Right ventricle myocardium inferior (tissue), 1 donor: ENCODE data around the gene USP13. TPM values are rescaled to one million over a fixed set of nuclear protein-coding genes. Genes with fewer than 3 reads are reported as not detected.
"Not testable (repeated sequence)": the region's sequence is repeated elsewhere in the genome, so short reads cannot be mapped to it uniquely, and the experiment has no call there.

ENCODE experiments used
- ATAC-seq: fragments of 200-7000 bp; cut with Tn5 transposase; one replicate; pipeline ENCODE4 v1.9.1; 2020; ENCODE audit warnings: mild to moderate bottlenecking, moderate library complexity
- DNase-seq: peaks from one replicate; pipeline ENCODE4 v3.0.0; 2021; ENCODE audit errors: missing footprints
- intact Hi-C: fragments of 100-400 bp; cut with DNase I; formaldehyde crosslinking; loops from one replicate; pipeline ENCODE4 v1.11.0; 2022
- long read RNA-seq: library from polyadenylated mRNA; unstranded; transcript quantifications from one replicate; pipeline ENCODE4 v2.0.0, GENCODE V29; 2021
- total RNA-seq: library from RNA; stranded (reverse); fragmentation: NEBNext Ultra II Directional; extraction: Animal tissue kit (Norgen Biotek cat#: 25700); gene quantifications from one replicate; pipeline ENCODE4 v1.2.1, GENCODE V29; 2021
- donor health status: DM: no; HTN: yes; CAD: no; lungs with severe emphysema.

The USP13 gene
- 122 TPM for total RNA-seq
- long read RNA-seq, full-length matches to known transcripts = 115 of 152 reads
- long read RNA-seq, partial matches to known transcripts = 4 of 152 reads
- long read RNA-seq, other reads (novel, unspliced or antisense) = 33 of 152 reads

- DNase-seq (peak; percentile 84), ATAC-seq (peak; percentile 78)
- intact Hi-C loops = loop anchor here (1.0 to 2.0 kb wide), 4 partner anchors 28 to 82 kb away; partner anchors contain the start of genes MRPL47 and NDUFB5
These were observed at the start of gene USP13 for GRCh38 chr3:179652447-179653095. TSS of gene USP13 (plus strand) at chr3:179653040. CDS start at chr3:179653226, 186 bp downstream.

- no peak for DNase-seq
- intact Hi-C loops = loop anchor here (5.0 kb wide), 1 partner anchor 41 kb away; the partner anchor contains the start of gene ACTL6A
- ATAC-seq = no peak
These were observed 49.5 kb upstream of the USP13 start for GRCh38 chr3:179603321-179603720.

DNA sequence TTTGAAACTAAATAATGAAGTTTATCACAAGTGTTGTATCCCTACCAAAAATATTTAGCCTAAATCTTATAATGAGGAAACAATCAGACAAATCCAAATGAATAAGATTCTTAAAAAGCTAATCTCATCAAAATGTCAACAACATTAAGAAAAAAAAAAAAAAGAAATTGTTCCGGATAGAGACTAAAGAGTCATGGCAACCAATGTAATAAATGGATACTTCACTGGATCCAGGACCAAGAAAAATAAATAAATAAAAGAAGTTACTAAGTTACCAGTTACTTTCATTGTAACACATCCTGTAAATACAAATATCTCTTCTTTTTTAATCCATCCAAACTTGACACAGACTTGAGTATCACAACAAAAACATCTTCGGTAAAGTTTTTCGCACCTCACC, 49.0 kb upstream of the USP13 start:
- no peak for ATAC-seq
- DNase-seq = no peak
- intact Hi-C loops = loop anchor here (2.0 to 5.0 kb wide), 2 partner anchors 42 to 49 kb away; partner anchors contain the start of genes ACTL6A and USP13

GRCh38 chr3:179604321-179605078, 48.3 kb upstream of the USP13 start, which contains the start of the genes MRPL47 and NDUFB5:
TSS of gene MRPL47 (minus strand) at chr3:179604638. CDS start at chr3:179604624, 14 bp downstream.
TSS of gene NDUFB5 (plus strand) at chr3:179604794. CDS start at chr3:179604816, 22 bp downstream.
- intact Hi-C loops = loop anchor here (2.0 to 5.0 kb wide), 2 partner anchors 42 to 48 kb away; partner anchors contain the start of genes ACTL6A and USP13
- peak; percentile 98 for DNase-seq
- ATAC-seq = peak; percentile 100

DNA sequence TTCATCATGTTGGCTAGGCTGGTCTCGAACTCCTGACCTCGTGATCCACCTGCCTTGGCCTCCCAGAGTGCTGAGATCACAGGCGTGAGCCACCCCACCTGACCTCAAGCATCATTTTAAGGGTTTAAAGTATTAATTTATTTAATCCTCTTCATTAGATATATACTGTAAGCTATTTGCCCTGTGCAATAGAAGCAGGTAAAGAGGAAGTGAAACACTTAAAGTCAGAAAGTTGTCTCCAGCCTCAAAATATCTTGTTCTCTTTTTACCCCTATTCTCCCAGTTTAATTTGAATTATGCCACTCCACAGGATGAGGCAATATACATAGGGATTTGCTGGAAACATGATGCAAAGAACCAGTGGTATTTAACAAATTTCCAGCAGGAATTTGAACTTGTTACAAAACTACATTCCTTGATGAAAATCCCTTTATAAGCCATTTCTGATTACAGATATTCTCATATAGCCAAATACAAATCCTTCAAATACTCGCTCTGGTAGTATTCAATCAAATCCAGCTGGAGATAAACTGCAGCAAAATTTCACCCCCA, 46.2 kb upstream of the USP13 start:
- no peak for ATAC-seq
- DNase-seq = no peak
- intact Hi-C loops = no loop called here

GRCh38 chr3:179608931-179609720, 43.7 kb upstream of the USP13 start:
- intact Hi-C loops = no loop called here
- DNase-seq (no peak), ATAC-seq (no peak)

DNA sequence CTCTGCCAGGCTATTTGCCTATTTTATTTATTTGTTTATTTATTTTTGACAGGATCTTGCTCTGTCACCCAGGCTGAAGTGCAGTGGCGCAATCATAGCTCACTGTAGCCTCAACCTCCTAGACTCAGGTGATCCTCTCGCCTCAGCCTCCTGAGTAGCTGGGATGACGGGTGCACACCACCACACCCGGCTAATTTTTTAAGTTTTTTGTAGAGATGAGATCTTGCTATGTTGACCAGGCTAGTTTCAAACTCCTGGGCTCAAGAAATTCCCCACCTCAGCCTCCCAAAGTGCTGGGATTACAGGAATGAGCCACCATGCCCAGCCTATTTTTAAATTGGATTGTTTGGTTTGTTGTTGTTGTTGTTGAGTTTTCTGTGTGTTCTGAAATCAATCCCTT, 42.8 kb upstream of the USP13 start:
- intact Hi-C loops = no loop called here
- ATAC-seq (no peak), DNase-seq (no peak)

DNA sequence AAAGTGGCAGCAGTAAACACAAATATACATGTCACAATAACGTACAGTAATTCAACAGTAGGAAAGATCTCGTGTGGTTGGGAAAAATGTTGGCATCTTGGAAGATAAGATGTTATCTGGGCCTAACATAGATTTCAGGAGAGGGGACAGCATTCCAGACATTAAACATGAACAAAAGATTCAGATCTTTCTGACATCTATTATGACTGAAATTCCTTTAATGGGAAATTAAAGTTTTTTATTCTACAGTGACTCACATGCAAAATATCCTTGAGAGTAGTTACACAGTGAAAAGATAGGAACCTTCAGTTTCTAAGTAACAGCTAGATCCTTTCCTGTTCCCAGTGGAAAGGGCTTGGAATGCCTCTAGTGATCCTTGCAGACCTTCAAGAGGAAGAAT, 39.0 kb upstream of the USP13 start:
- ATAC-seq (no peak), DNase-seq (no peak)
- intact Hi-C loops = no loop called here

GRCh38 chr3:179615458-179616173, 37.2 kb upstream of the USP13 start:
- DNase-seq (no peak), ATAC-seq (no peak)
- intact Hi-C loops = no loop called here

- DNase-seq (no peak), ATAC-seq (no peak)
- intact Hi-C loops = no loop called here
These were observed 30.8 kb upstream of the USP13 start for GRCh38 chr3:179622023-179622422.

GRCh38 chr3:179624451-179624850, 28.4 kb upstream of the USP13 start:
- no peak for DNase-seq
- intact Hi-C loops = no loop called here
- ATAC-seq = no peak

- intact Hi-C loops = no loop called here
- ATAC-seq = no peak
- no peak for DNase-seq
These were observed 21.9 kb upstream of the USP13 start for GRCh38 chr3:179630753-179631451.

- ATAC-seq = no peak
- no peak for DNase-seq
- intact Hi-C loops = no loop called here
These were observed 12.4 kb upstream of the USP13 start for GRCh38 chr3:179640469-179640868.

DNA sequence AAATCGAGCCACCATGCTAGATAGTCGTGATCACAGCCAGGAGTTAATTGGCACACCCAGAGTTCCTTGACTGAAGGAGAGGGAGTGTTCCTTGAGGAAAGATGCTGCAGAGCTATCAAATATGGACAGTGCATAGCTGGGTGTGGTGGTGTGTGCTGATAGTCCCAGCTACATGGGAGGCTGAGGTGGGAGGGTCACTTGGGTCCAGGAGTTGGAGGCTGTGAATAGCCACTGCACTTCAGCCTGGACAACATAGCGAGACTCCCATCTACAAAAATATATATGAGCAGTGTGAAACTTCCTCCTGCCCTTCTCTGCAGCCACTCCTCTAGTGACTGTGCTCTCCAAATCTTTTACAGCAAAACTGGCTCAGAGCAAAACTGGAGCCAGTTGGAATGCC, 10.0 kb upstream of the USP13 start:
- intact Hi-C loops = no loop called here
- DNase-seq = no peak
- ATAC-seq = no peak

DNA sequence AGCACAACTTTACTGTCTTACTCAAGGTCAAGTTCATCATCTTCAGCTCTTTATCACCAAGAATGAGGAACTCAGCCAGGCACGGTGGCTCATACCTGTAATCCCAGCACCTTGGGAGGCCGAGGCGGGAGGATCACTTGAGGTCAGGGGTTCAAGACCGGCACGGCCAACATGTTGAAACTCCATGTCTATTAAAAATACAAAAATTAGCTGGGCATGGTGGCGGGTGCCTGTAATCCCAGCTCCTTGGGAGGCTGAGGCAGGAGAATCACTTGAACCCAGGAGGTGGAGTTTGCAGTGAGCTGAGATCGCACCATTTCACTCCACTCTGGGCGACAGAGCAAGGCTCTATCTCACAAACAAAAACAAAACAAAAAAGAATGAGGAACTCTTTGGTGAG, 9.0 kb upstream of the USP13 start:
- DNase-seq, intact Hi-C loops, ATAC-seq: not testable (repeated sequence)

GRCh38 chr3:179646177-179646576, 6.7 kb upstream of the USP13 start:
- DNase-seq = no peak
- intact Hi-C loops = no loop called here
- no peak for ATAC-seq

GRCh38 chr3:179651687-179652446, 973 bp upstream of the USP13 start:
- DNase-seq (no peak), ATAC-seq (no peak)
- intact Hi-C loops = loop anchor here (2.0 kb wide), 3 partner anchors 47 to 83 kb away; partner anchors contain the start of genes MRPL47 and NDUFB5
